GM12874 (cell line): ENCODE data around the gene CTSE.

Source experiments
- TF ChIP-seq, protein P1 (sequence below): IDR thresholded peaks from 2 replicates; pipeline ENCODE4 v1.5.1; 2011; ENCODE audit warnings: low read depth, mild to moderate bottlenecking, control low read depth, low read length, moderate library complexity; ENCODE audit not compliant: insufficient read depth

CTSE gene

DNA sequence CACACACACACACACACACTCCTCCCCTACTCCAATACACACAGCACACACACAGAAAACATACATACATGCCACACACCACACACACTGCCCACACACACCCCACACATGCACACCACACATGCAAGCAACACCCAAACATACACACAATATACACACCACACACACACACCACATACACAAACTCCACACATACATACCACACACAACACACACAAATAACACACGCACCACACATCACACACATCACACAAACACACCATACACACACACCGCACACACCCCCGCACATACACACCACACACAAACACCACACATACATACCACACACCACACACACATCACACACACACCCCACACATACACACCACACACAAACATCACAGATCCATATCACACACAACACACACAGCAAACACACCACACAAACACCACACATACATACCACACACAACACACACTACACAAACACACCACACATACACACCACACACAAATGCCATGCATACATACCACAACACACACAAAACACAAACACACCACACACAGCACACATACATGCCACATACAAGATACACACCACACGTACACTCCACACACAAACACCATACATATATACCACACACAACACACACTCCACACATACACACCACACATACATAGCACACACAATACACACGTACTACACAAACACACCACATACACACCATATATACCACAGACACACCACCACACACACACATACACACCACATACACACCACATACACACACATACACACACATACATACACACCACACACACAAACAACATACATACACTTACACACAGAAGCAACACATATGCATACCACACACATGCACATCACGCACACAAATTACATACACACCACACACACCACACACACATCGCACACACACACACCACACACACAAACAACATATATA lies 19.6 kb downstream of the CTSE start:
- TF ChIP-seq, protein P1, sequence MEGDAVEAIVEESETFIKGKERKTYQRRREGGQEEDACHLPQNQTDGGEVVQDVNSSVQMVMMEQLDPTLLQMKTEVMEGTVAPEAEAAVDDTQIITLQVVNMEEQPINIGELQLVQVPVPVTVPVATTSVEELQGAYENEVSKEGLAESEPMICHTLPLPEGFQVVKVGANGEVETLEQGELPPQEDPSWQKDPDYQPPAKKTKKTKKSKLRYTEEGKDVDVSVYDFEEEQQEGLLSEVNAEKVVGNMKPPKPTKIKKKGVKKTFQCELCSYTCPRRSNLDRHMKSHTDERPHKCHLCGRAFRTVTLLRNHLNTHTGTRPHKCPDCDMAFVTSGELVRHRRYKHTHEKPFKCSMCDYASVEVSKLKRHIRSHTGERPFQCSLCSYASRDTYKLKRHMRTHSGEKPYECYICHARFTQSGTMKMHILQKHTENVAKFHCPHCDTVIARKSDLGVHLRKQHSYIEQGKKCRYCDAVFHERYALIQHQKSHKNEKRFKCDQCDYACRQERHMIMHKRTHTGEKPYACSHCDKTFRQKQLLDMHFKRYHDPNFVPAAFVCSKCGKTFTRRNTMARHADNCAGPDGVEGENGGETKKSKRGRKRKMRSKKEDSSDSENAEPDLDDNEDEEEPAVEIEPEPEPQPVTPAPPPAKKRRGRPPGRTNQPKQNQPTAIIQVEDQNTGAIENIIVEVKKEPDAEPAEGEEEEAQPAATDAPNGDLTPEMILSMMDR: no peak

DNA sequence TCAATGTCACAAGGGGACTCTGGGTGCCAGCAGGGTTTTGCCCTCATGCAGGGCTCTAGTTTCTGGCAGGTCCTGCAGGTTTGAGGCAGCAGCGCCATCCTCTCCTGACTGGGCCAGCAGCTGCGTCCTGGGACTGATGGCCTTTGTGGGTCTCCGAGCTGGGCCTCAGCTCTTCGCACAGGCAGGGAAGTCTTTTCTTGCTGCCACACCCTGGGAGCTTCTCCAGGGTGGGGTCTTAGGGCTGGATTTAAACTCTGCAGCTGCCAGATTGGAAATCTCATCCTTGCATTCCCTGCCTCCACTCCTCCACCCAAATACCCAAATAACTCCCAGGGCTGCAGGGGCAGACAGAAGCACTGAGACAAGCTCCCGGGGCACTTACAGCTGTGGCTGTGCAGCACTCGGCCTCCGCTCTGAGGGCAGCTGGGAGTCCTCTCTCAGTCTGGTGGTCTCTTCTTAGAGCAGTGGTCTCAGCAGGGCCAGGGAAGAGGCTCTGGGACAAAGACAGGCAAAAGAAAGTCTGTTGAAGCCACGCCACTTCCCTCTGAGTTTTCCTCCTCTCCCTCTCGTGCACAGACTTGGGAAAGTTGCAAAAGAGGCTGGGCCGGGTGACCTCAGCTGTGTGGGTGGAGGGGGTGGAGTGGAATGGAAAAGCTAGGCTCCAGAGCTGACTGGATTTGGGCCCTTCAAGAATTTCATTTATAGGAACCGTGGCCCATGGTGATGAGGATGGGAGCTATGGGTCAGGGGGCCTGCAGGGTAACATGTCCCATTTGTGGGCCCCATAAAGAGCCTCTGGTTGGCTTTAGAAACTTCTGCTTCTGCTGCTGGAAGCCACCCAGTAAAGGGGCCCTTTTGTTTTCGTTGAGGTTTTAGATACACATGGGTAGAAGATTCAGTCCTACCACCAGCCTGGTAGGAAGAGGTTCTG lies 20.6 kb downstream of the CTSE start, which contains the start of gene RAB7B:
TSS of gene RAB7B (minus strand) at position 525 of the 931 bp plus-strand sequence. CDS start 9,260 bp downstream, outside the sequence.
- TF ChIP-seq, protein P1: no peak

DNA sequence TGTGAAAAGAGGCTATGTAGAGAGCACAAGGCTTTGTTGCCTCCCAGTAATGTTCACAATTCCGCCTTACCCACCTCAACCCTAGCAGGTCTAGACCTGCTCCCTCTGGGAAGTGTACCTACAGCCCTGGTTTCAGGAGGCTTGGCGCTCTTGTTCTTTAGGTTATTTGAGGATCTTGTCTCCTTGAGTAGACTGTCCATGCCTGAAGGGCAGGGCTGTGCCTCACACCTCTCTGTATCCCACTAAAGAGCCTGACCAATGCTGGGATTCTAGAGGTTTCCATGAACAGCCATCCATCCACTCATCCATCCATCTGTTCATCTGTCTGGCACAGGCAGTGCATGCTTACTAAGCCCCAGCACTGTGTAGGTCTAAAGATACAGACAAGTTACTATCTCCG lies 21.5 kb downstream of the CTSE start:
- TF ChIP-seq, protein P1: no peak

DNA sequence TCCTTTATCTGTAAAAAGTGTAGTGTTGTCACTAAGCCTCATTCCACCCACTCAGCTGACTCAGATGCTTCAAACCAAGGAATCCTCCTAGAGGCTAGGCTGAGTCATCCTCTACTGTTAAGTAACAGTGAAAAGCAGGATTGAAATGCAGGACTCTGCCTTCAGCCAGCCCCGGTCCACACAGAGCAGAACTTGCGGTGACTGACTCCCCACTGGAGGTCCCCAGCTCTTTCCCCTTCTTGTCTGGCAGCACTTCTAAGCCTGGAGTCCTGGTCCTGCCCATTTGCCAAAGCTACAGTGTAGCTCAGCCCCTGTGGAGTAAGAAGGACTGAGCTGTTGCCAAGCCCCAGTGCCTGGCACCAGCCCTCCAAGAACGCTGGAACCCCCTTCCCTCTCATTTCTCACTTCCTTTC lies 22.2 kb downstream of the CTSE start:
- TF ChIP-seq, protein P1: no peak

DNA sequence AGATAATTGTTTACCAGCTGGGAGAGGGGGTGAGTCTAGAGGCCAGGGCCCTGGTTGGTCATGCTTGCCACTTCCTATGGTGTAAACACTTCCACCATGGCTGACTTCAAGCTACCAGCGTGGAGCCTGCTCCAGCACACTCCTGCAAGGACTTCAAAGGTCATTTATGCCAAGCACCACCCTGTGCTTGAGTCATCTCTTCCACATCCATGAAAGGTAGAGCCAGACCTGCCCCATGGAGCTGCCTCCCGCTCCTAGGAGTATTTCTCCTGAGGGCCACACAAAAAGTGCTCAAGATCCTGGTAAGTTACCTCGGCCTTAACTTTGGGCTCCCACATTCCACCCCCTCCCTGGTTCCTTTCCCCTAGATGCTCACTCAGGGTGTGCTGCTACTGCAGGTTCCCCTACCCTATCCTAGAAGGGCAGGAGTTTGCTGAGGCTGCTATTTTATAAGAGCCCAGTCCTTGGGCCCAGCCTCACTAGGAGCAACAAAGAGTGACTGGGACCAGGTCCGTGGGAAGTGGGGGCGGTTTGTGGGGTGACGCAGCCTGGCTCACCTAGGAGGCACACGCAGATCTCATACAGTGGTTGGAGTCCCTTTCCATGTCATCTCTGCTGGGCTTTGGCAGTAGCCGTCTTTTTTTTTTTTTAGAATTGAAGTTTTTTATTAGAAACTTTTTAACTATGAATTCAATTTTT lies 22.9 kb downstream of the CTSE start:
- TF ChIP-seq, protein P1: no peak

DNA sequence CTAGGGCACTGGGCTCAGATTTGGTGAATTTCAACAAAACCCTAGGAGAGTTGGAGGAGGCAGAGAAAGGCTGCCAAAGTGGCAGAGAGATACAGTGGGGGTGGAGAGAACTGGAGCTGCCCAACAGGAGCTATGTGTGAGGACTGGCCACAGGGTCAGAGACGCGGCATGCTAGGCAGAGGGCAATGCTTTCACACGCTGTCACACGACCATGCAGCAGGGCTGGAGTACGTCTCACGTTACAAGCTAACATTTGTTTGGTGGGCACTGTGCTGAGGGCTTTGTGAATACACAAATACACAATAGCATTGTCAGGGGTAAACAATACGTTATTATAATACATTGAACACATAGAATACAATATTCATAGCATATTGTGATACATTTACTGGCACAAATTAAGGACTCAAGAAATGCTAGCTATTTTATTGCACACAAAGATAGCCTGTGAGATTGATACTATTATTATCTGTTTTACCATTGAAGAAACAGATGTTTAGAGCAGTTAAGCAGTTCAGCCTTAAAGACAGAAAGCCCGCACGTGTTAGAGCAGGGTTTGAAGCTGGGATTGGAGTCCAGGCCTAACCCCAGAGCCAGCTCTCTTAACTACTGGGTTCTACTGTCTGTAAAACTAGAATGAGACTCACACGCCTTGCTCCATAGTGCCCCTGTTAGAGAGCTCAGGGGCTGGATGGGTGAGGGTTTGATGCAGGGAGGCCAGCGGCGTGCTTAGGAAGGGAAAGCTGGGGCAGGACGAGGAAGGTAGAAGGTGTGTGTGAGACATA lies 25.0 kb downstream of the CTSE start:
- TF ChIP-seq, protein P1: no peak
